ENCODE results near the gene ERG. TPM values are rescaled to one million over a fixed set of nuclear protein-coding genes. Genes with fewer than 3 reads are reported as not detected.

ERG gene
- total RNA-seq, 1 experiment from 2014 or later: not detected

- no peak for DNase-seq (ENCODE audit: low read depth)
Observed at GRCh38 chr21:38386967-38387366, 111.3 kb downstream of the ERG start.

GRCh38 chr21:38385427-38386175 lies 112.7 kb downstream of the ERG start:
- in situ Hi-C loops (cut with HindIII; ENCODE audit: low pct_unique_long_range_greater_than_20kb, low sequenced_read_pairs): no loop called here
- DNase-seq (ENCODE audit: low read depth): no peak

More at GRCh38 chr21:38386967-38387366, 111.3 kb downstream of the ERG start:
- in situ Hi-C loops (cut with HindIII; ENCODE audit: low pct_unique_long_range_greater_than_20kb, low sequenced_read_pairs): no loop called here

- in situ Hi-C loops (cut with HindIII; ENCODE audit: low pct_unique_long_range_greater_than_20kb, low sequenced_read_pairs): no loop called here
- DNase-seq (ENCODE audit: low read depth): no peak
Observed at GRCh38 chr21:38384675-38385426, 113.4 kb downstream of the ERG start.

- DNase-seq (ENCODE audit: low read depth): no peak
- in situ Hi-C loops (cut with HindIII; ENCODE audit: low pct_unique_long_range_greater_than_20kb, low sequenced_read_pairs): no loop called here
Observed at GRCh38 chr21:38384238-38384560, 114.1 kb downstream of the ERG start.

- in situ Hi-C loops (cut with HindIII; ENCODE audit: low pct_unique_long_range_greater_than_20kb, low sequenced_read_pairs): no loop called here
- no peak for DNase-seq (ENCODE audit: low read depth)
Observed at GRCh38 chr21:38383411-38384237, 114.7 kb downstream of the ERG start.

GRCh38 chr21:38380481-38381137 lies 117.7 kb downstream of the ERG start:
- in situ Hi-C loops (cut with HindIII; ENCODE audit: low pct_unique_long_range_greater_than_20kb, low sequenced_read_pairs): no loop called here

GRCh38 chr21:38379147-38379546 lies 119.1 kb downstream of the ERG start:
- DNase-seq (ENCODE audit: low read depth): no peak
- in situ Hi-C loops (cut with HindIII; ENCODE audit: low pct_unique_long_range_greater_than_20kb, low sequenced_read_pairs): no loop called here

More at GRCh38 chr21:38380481-38381137, 117.7 kb downstream of the ERG start:
- DNase-seq (ENCODE audit: low read depth): no peak

GRCh38 chr21:38377165-38378088 lies 120.8 kb downstream of the ERG start:
- DNase-seq (ENCODE audit: low read depth): no peak
- in situ Hi-C loops (cut with HindIII; ENCODE audit: low pct_unique_long_range_greater_than_20kb, low sequenced_read_pairs): no loop called here

- DNase-seq (ENCODE audit: low read depth): no peak
- in situ Hi-C loops (cut with HindIII; ENCODE audit: low pct_unique_long_range_greater_than_20kb, low sequenced_read_pairs): no loop called here
Observed at GRCh38 chr21:38376693-38377092, 121.6 kb downstream of the ERG start.

- DNase-seq (ENCODE audit: low read depth): no peak
- in situ Hi-C loops (cut with HindIII; ENCODE audit: low pct_unique_long_range_greater_than_20kb, low sequenced_read_pairs): no loop called here
Observed at GRCh38 chr21:38376235-38376634, 122.0 kb downstream of the ERG start.

GRCh38 chr21:38367646-38368045 lies 130.6 kb downstream of the ERG start:
- in situ Hi-C loops (cut with HindIII; ENCODE audit: low pct_unique_long_range_greater_than_20kb, low sequenced_read_pairs): loop anchor here (25.0 kb wide), 1 partner anchor 205 kb away; no protein-coding TSS in a partner anchor
- no peak for DNase-seq (ENCODE audit: low read depth)

- no peak for DNase-seq (ENCODE audit: low read depth)
- in situ Hi-C loops (cut with HindIII; ENCODE audit: low pct_unique_long_range_greater_than_20kb, low sequenced_read_pairs): loop anchor here (25.0 kb wide), 1 partner anchor 203 kb away; no protein-coding TSS in a partner anchor
Observed at GRCh38 chr21:38365521-38365920, 132.8 kb downstream of the ERG start.

- in situ Hi-C loops (cut with HindIII; ENCODE audit: low pct_unique_long_range_greater_than_20kb, low sequenced_read_pairs): loop anchor here (25.0 kb wide), 1 partner anchor 201 kb away; no protein-coding TSS in a partner anchor
Observed at GRCh38 chr21:38363693-38364092, 134.6 kb downstream of the ERG start.

GRCh38 chr21:38361324-38361723 lies 137.0 kb downstream of the ERG start:
- no peak for DNase-seq (ENCODE audit: low read depth)
- in situ Hi-C loops (cut with HindIII; ENCODE audit: low pct_unique_long_range_greater_than_20kb, low sequenced_read_pairs): loop anchor here (25.0 kb wide), 1 partner anchor 199 kb away; no protein-coding TSS in a partner anchor

More at GRCh38 chr21:38363693-38364092, 134.6 kb downstream of the ERG start:
- no peak for DNase-seq (ENCODE audit: low read depth)

GRCh38 chr21:38359835-38360234 lies 138.4 kb downstream of the ERG start:
- no peak for DNase-seq (ENCODE audit: low read depth)
- in situ Hi-C loops (cut with HindIII; ENCODE audit: low pct_unique_long_range_greater_than_20kb, low sequenced_read_pairs): loop anchor here (25.0 kb wide), 1 partner anchor 198 kb away; no protein-coding TSS in a partner anchor

GRCh38 chr21:38359090-38359489 lies 139.2 kb downstream of the ERG start:
- in situ Hi-C loops (cut with HindIII; ENCODE audit: low pct_unique_long_range_greater_than_20kb, low sequenced_read_pairs): loop anchor here (25.0 kb wide), 1 partner anchor 197 kb away; no protein-coding TSS in a partner anchor
- DNase-seq (ENCODE audit: low read depth): no peak

GRCh38 chr21:38358666-38359065 lies 139.6 kb downstream of the ERG start:
- in situ Hi-C loops (cut with HindIII; ENCODE audit: low pct_unique_long_range_greater_than_20kb, low sequenced_read_pairs): loop anchor here (25.0 kb wide), 1 partner anchor 196 kb away; no protein-coding TSS in a partner anchor
- DNase-seq (ENCODE audit: low read depth): no peak

Measured in Caki2 (cell line).